Glutamatergic neuron (in vitro differentiated cells): ENCODE measurements around the gene ATXN7L3. TPM values are rescaled to one million over a fixed set of nuclear protein-coding genes. Genes with fewer than 3 reads are reported as not detected.

Experiments used
- DNase-seq: peaks from one replicate; pipeline ENCODE4 v3.0.0; 2022
- H3K27ac Mint-ChIP-seq: one replicate; pipeline ENCODE4 v1.8.0; 2020; ENCODE audit warnings: mild to moderate bottlenecking, mixed read lengths, inconsistent platforms; ENCODE audit not compliant: unreplicated experiment
- H3K27me3 Mint-ChIP-seq: one replicate; pipeline ENCODE4 v1.8.0; 2020; ENCODE audit warnings: mild to moderate bottlenecking, moderate library complexity, mixed read lengths, inconsistent platforms; ENCODE audit not compliant: unreplicated experiment
- H3K36me3 Mint-ChIP-seq: one replicate; pipeline ENCODE4 v1.8.0; 2020; ENCODE audit warnings: mild to moderate bottlenecking, mixed read lengths, inconsistent platforms; ENCODE audit not compliant: unreplicated experiment
- H3K4me1 Mint-ChIP-seq: one replicate; pipeline ENCODE4 v1.8.0; 2020; ENCODE audit warnings: mild to moderate bottlenecking, low read depth, mixed read lengths, inconsistent platforms; ENCODE audit not compliant: unreplicated experiment
- H3K4me3 Mint-ChIP-seq: one replicate; pipeline ENCODE4 v1.8.0; 2020; ENCODE audit warnings: mild to moderate bottlenecking, mixed read lengths, inconsistent platforms; ENCODE audit not compliant: unreplicated experiment
- H3K9me3 Mint-ChIP-seq: one replicate; pipeline ENCODE4 v1.8.0; 2020; ENCODE audit warnings: mild to moderate bottlenecking, moderate library complexity, mixed read lengths, inconsistent platforms; ENCODE audit not compliant: unreplicated experiment
- total RNA-seq: library from RNA; stranded (reverse); fragmentation: NEBNext Ultra II Directional; extraction: Animal tissue kit (Norgen Biotek cat#: 25700); gene quantifications from one replicate; pipeline ENCODE4 v1.2.1, GENCODE V29; 2021; ENCODE audit not compliant: unreplicated experiment
- TF ChIP-seq, protein P1 (sequence below): fragments of 200-600 bp; sonication (generic); IDR thresholded peaks from one replicate; pipeline ENCODE4 v1.5.0; 2021; ENCODE audit not compliant: partially characterized antibody, unreplicated experiment

ATXN7L3 gene
- total RNA-seq, 1 donor from 2014 or later = 146 TPM

DNA sequence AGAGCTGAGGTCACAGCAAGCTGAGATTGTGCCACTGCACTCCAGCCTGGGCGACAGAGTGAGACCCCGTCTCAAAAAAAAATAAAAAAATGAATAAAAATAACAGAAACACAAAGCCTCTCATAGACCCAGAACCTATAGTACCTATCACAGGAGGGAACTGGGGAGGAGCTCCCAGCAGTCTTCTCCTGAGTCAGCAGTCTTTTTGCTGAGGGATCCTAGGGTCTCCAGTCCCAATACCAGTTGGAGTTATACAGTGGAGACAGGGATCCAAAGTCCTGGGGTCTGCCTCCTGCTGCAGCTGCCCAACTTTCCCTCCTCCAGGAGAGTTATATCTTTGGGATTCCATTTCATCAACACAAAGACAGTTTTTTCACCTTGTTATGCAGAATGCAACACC is 16.7 kb downstream of the ATXN7L3 start:
- peaks cover 12% of the 10 kb centered on the region for H3K27me3 Mint-ChIP-seq
- H3K27ac Mint-ChIP-seq = no peak overlapping the region
- DNase-seq = no peak
- TF ChIP-seq, protein P1, sequence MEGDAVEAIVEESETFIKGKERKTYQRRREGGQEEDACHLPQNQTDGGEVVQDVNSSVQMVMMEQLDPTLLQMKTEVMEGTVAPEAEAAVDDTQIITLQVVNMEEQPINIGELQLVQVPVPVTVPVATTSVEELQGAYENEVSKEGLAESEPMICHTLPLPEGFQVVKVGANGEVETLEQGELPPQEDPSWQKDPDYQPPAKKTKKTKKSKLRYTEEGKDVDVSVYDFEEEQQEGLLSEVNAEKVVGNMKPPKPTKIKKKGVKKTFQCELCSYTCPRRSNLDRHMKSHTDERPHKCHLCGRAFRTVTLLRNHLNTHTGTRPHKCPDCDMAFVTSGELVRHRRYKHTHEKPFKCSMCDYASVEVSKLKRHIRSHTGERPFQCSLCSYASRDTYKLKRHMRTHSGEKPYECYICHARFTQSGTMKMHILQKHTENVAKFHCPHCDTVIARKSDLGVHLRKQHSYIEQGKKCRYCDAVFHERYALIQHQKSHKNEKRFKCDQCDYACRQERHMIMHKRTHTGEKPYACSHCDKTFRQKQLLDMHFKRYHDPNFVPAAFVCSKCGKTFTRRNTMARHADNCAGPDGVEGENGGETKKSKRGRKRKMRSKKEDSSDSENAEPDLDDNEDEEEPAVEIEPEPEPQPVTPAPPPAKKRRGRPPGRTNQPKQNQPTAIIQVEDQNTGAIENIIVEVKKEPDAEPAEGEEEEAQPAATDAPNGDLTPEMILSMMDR = no peak
- no peak overlapping the region for H3K4me3 Mint-ChIP-seq
- H3K9me3 Mint-ChIP-seq = peaks cover 6% of the 10 kb centered on the region
- peaks cover 9% of the 10 kb centered on the region for H3K4me1 Mint-ChIP-seq
- H3K36me3 Mint-ChIP-seq = peaks cover 10% of the 10 kb centered on the region

DNA sequence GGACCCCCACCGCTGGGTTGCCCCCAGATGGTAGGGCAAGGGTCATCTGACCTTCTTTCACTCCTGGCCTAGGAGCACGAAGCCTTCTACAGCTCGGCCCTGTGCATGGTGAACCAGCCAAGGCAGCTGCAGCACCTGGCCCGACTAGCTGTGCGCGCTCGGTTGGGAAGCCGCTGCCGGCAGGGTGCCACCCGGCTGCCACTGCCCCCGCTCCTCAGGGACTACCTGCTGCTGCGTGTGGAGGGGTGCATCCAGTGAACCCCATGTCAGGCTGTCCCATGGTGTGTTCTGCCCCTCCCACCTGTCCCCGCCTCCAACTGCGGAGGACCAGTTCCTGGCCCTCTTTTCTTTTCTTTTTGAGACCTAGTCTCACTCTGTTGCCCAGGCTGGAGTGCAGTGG is 21.6 kb downstream of the ATXN7L3 start:
- Mint-ChIP-seq H3K27ac (no peak overlapping the region), H3K36me3 (peaks cover 10% of the 10 kb centered on the region), H3K27me3 (no peaks in the 10 kb centered on the region), H3K9me3 (peaks cover 3% of the 10 kb centered on the region), H3K4me1 (no peaks in the 10 kb centered on the region), H3K4me3 (no peak overlapping the region)
- TF ChIP-seq, protein P1 = no peak
- DNase-seq = no peak

DNA sequence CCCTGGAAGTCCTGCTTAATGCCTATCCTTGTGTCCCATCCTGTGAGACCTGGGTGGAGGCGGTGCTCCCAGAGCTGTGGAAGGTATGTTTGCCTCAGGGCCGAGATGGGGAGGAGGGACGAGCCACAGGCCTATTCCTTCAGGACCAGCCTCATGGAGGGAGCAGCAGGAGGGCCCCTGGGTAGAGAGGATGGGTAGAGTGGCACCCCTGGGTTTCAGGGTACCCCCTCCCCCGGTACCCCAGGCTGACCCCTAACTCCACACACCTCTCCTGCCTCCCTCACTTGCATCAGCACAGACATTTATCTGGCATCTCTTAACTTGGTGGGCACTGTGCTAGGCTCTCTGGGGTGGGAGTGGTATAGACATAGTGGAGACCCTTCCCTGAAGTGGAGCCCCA is 22.0 kb downstream of the ATXN7L3 start:
- H3K27me3 Mint-ChIP-seq = no peaks in the 10 kb centered on the region
- H3K4me1 Mint-ChIP-seq = no peaks in the 10 kb centered on the region
- TF ChIP-seq, protein P1 = no peak
- peaks cover 3% of the 10 kb centered on the region for H3K9me3 Mint-ChIP-seq
- no peak overlapping the region for H3K4me3 Mint-ChIP-seq
- no peak for DNase-seq
- no peak overlapping the region for H3K27ac Mint-ChIP-seq
- H3K36me3 Mint-ChIP-seq = peaks cover 10% of the 10 kb centered on the region

DNA sequence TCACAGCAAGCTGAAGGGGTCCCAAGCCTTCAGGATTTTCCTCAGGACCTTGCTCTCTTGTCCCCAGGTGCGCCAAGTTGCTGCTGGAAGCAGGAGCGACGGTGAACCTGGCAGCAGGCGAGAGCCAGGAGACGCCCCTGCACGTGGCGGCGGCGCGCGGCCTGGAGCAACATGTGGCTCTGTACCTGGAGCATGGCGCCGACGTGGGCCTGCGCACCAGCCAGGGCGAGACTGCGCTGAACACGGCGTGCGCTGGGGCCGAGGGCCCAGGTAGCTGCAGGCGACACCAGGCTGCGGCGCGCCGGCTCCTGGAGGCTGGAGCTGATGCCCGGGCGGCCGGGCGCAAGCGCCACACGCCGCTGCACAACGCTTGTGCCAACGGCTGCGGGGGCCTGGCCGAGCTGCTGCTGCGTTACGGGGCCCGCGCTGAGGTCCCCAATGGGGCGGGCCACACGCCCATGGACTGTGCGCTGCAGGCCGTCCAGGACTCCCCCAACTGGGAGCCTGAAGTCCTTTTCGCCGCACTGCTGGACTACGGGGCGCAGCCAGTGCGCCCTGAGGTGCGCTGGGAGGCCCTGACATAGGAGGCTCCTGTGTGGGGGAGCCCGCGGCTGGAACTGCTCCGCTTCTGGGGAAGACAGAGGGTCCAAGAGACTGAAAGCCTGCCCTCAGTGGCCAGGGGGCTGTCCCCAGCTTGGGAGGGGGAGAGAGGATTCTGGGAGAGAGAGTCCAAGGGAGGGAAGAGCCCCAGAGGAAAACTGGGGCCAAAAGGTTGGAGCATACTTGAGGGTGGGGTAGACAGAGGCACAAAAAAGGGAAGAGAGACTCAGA is 22.8 kb downstream of the ATXN7L3 start:
- TF ChIP-seq, protein P1 = no peak
- DNase-seq = no peak
- H3K36me3 Mint-ChIP-seq = peaks cover 9% of the 10 kb centered on the region
- H3K27me3 Mint-ChIP-seq = no peaks in the 10 kb centered on the region
- peaks cover 4% of the 10 kb centered on the region for H3K4me1 Mint-ChIP-seq
- peaks cover 3% of the 10 kb centered on the region for H3K9me3 Mint-ChIP-seq
- H3K4me3 Mint-ChIP-seq = no peak overlapping the region
- no peak overlapping the region for H3K27ac Mint-ChIP-seq

GRCh38 chr17:44176257-44176656 is 23.4 kb downstream of the ATXN7L3 start:
- H3K9me3 Mint-ChIP-seq = no peaks in the 10 kb centered on the region
- TF ChIP-seq, protein P1 = no peak
- no peaks in the 10 kb centered on the region for H3K27me3 Mint-ChIP-seq
- no peak for DNase-seq
- H3K4me1 Mint-ChIP-seq = peaks cover 4% of the 10 kb centered on the region
- no peak overlapping the region for H3K27ac Mint-ChIP-seq
- no peak overlapping the region for H3K4me3 Mint-ChIP-seq
- peaks cover 5% of the 10 kb centered on the region for H3K36me3 Mint-ChIP-seq
